GM23248 (cell line): ENCODE measurements around the gene TLK2.
"Not testable (repeated sequence)": the region's sequence is repeated elsewhere in the genome, so short reads cannot be mapped to it uniquely, and the experiment has no call there.

Source experiments
- EZH2 ChIP-seq: fragments of 200-600 bp; sonication (generic); IDR thresholded peaks from 2 replicates; pipeline ENCODE4 v1.6.1; 2018; ENCODE audit warnings: antibody characterized with exemption, mild to moderate bottlenecking; ENCODE audit not compliant: insufficient read depth, poor library complexity, severe bottlenecking
- EZH2phosphoT487 ChIP-seq: fragments of 200-600 bp; sonication (generic); IDR thresholded peaks from 2 replicates; pipeline ENCODE4 v1.6.1; 2018; ENCODE audit warnings: antibody characterized with exemption, moderate library complexity, mild to moderate bottlenecking, low read depth; ENCODE audit not compliant: insufficient read depth

DNA sequence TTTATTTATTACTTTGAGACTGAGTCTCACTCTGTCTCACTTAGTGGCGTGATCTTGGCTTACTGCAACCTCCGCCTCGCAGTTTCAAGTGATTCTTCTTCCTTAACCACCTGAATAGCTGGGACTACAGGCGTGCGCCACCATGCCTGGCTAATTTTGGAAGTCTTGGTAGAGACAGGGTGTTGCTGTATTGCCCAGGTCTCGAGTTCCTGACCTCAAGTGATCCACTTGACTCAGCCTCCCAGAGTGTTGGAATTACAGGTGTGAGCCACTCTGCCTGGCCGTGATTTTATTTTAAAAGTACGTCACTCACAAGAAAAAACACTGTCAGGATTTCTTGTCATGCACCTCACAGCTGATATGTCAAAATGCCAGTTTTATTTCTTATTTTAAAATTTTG, 26.2 kb downstream of the TLK2 start:
- not testable (repeated sequence) for TF ChIP-seq EZH2phosphoT487, EZH2
